22Rv1 (cell line): ENCODE results near the gene SYNJ1.
"Not testable (repeated sequence)": the region's sequence is repeated elsewhere in the genome, so short reads cannot be mapped to it uniquely, and the experiment has no call there.

Source experiments
- H3K27ac ChIP-seq: fragments of 450-650 bp; 2 replicates; pipeline ENCODE4 v1.5.1; 2017
- CTCF ChIP-seq: fragments of 450-650 bp; IDR thresholded peaks from 2 replicates; pipeline ENCODE4 v1.5.1; 2017; ENCODE audit warnings: mild to moderate bottlenecking
- ZFX ChIP-seq: fragments of 450-650 bp; IDR thresholded peaks from 2 replicates; pipeline ENCODE4 v1.6.1; 2017; ENCODE audit warnings: antibody characterized with exemption, borderline replicate concordance

Gene SYNJ1

GRCh38 chr21:32705901-32706300, 21.9 kb downstream of the SYNJ1 start:
- TF ChIP-seq CTCF (no peak), ZFX (no peak)
- H3K27ac ChIP-seq = no peak overlapping the region

GRCh38 chr21:32705139-32705538, 22.7 kb downstream of the SYNJ1 start:
- H3K27ac ChIP-seq = no peak overlapping the region
- TF ChIP-seq ZFX (no peak), CTCF (no peak)

- TF ChIP-seq CTCF = no peak
- no peak for TF ChIP-seq ZFX
- no peak overlapping the region for H3K27ac ChIP-seq
These were observed 25.1 kb downstream of the SYNJ1 start for GRCh38 chr21:32702702-32703101.

GRCh38 chr21:32698971-32699693, 28.7 kb downstream of the SYNJ1 start:
- TF ChIP-seq CTCF (no peak), ZFX (no peak)
- no peak overlapping the region for H3K27ac ChIP-seq

GRCh38 chr21:32698286-32698685, 29.5 kb downstream of the SYNJ1 start:
- TF ChIP-seq ZFX (no peak), CTCF (no peak)

GRCh38 chr21:32695482-32695881, 32.3 kb downstream of the SYNJ1 start:
- H3K27ac ChIP-seq = not testable (repeated sequence)

More at GRCh38 chr21:32698286-32698685, 29.5 kb downstream of the SYNJ1 start:
- H3K27ac ChIP-seq = no peak overlapping the region

GRCh38 chr21:32693581-32693980, 34.2 kb downstream of the SYNJ1 start:
- no peak overlapping the region for H3K27ac ChIP-seq
- no peak for TF ChIP-seq CTCF
- TF ChIP-seq ZFX = no peak

- no peak overlapping the region for H3K27ac ChIP-seq
- TF ChIP-seq ZFX (no peak), CTCF (no peak)
These were observed 37.7 kb downstream of the SYNJ1 start for GRCh38 chr21:32690085-32690484.
